Glomerular visceral epithelial cell (primary cell): ENCODE measurements around the gene ANKRD36B.
"Not testable (repeated sequence)": the region's sequence is repeated elsewhere in the genome, so short reads cannot be mapped to it uniquely, and the experiment has no call there.

Source experiments
- DNase-seq: peaks from one replicate; pipeline ENCODE4 v3.0.0-alpha.2; 2016; ENCODE audit errors: extremely low spot score

Gene ANKRD36B

DNA sequence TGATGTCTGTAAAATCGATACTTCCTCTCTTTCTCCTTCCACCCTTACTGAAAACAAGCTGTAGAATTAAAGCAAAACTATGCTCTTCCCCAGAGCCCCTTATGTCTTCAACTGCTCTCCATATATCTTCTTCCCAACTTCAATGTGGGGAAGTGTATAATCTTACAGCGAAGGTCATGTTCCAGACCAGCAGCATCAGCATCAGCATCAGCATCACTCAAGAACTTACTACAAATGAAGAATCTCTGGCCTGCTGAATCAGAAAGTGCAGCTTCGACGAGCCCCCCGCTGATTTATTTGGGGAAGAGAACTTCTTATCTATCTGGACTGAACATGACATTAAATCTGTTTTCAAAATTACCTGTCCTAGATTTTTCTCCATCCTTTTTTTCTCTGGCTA, 40.6 kb downstream of the ANKRD36B start:
- DNase-seq: not testable (repeated sequence)

- not testable (repeated sequence) for DNase-seq
Measured at GRCh38 chr2:97548536-97548935, 41.1 kb downstream of the ANKRD36B start.

DNA sequence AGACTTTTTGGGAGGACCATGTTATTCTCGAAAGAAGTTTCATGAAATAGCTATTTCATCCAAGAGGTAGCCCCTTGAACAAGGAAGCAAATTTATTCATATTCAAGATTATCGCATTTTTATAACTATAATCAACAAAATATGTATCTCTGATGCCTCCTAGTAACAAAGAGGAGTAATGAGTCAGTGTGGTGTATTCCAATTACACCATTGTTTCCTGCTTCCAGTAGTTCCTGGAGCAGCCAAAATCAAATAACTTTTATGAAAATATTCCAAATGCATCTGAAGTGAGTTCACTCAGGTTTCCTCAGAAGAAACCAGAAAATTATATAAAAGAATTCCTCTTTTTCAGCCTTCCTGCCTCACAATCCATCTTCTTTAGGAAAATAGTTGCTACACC, 43.0 kb downstream of the ANKRD36B start:
- no peak for DNase-seq

DNA sequence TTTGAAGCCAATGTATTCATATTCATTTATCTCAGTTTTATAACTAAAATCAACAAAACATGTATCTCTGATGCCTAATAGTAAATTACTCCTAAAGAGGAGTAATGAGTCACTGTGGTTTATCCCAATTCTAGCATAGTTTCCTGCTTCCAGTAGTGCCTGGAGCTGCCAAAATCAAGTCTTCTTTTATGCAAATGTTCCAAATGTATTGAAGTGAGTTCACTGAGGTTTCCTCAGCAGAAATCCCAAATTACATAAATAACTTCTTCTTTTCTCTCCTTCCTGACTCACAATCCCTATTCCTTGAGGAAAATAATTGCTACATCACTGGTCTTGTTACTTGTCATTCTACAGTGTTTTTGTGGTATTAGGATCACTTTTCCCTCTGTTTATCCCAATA, 44.8 kb downstream of the ANKRD36B start:
- not testable (repeated sequence) for DNase-seq

- DNase-seq: not testable (repeated sequence)
Measured at GRCh38 chr2:97525904-97526303, 63.8 kb downstream of the ANKRD36B start.

- not testable (repeated sequence) for DNase-seq
Measured at GRCh38 chr2:97523816-97524215, 65.9 kb downstream of the ANKRD36B start.

DNA sequence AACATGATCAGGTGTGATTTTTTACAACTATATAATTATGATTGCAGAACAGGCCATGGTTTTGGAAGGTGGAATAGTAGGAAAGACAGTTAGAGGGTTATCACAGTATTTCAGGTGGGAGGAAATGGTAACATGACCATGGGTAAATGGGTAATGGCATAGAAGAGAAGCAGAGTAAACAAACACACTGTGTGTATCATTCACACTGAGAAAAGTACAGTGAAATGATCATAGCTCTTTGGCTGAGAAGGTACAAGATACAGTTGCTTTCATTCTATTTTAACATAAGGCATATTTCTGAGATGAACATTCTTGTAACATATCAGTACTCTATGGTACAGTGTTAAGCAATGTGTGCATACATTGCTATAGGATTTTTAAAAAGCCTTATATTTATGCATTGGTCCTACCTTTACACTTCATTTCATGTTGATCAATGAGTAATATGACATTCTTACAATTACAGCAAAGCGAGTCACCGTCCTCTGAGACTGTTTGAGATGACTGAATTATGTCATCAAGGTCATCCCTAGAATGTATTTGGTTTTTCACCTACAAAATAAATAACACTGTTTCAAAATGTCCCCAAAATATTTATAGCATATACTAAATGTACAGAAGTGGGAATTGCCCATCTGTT, 66.6 kb downstream of the ANKRD36B start:
- not testable (repeated sequence) for DNase-seq

DNA sequence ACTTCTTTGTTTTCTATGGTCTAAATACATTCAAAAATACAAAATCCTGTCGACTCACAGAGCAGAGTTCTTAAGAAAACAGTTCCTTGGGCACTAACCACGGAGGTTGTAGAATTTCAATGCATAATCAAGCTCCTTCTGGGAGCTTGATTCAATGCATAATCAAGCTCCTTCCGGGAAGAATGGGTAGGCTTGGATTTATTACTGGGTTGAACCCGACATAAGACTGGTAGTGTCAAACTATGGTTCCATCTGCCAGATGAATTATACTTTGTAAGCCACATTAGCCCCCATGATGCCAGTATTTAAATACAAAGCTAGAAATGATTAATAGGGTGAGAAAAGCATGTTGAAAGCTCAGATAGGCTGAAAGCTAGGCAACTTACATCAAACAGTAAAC, 94.0 kb downstream of the ANKRD36B start:
- not testable (repeated sequence) for DNase-seq

GRCh38 chr2:97490141-97490540, 99.5 kb downstream of the ANKRD36B start:
- peak; percentile 1 for DNase-seq
